ENCODE data around the gene UBAC1. TPM values are rescaled to one million over a fixed set of nuclear protein-coding genes. Genes with fewer than 3 reads are reported as not detected.

The UBAC1 gene
- total and polyA plus RNA-seq, 12 donors: 73.8 to 172 (median 85.5) TPM

- Histone ChIP-seq H3K36me3 (no peaks in the 10 kb centered on the region), H3K9me3 (no peaks in the 10 kb centered on the region), H3K4me3 (no peak overlapping the region), H3K27ac (no peak overlapping the region), H3K27me3 (no peaks in the 10 kb centered on the region), H3K4me1 (peaks cover 6 to 40% (median 37%) of the 10 kb centered on the region in 9 donors)
- no peak for ATAC-seq
- 89 to 95% methylated on average over 8 of the region's 8 CpGs for WGBS, 2 donors
- DNase-seq: no peak
- intact Hi-C loops (cut with DNase I): loop anchor here in 2 of 10 donors (5.0 kb wide), 2 partner anchors 101 to 319 kb away; no protein-coding TSS in a partner anchor
- TF ChIP-seq CTCF (IDR thresholded peaks at IDR 0.05): no peak
Observed at GRCh38 chr9:135963338-135963737, 2.2 kb upstream of the UBAC1 start.

DNA sequence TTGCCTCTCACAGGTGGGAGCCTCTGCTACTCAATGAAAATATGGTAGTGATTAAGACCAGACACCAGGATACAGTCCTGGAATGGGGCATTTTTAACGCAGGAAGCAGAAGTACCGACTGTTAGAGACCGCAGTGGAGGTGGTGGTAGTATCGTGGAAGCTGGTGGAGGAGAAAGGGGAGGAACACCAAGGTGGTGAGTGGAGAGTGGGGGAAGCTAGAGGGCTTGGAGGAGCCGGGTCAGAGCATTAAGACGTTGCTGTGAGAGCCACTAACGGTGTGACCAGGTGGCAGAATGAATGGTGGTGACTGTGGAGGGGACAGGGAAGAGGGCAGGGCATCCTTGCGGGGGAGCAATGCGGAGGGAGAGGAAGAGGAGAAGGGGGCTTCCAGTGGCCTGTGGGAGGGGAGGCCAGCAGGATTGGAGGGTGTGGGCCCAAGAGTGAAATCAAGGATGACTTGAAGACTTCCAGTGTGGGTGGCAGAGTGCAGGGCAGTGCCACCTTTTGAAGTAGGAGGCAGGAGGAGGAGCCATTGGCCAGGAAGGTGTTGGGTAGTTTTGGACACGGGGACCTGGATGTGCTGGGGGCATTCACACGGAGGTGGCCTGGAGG is 1.6 kb upstream of the UBAC1 start:
- no peak for TF ChIP-seq CTCF (IDR thresholded peaks at IDR 0.05)
- DNase-seq (no peak), ATAC-seq (no peak)
- no peaks in the 10 kb centered on the region for H3K36me3 ChIP-seq
- H3K4me1 ChIP-seq: peaks cover 5 to 40% (median 37%) of the 10 kb centered on the region in 9 donors
- H3K27me3 ChIP-seq: no peaks in the 10 kb centered on the region
- WGBS, 2 donors: 68 to 69% methylated on average over 11 of the region's 11 CpGs
- H3K4me3 ChIP-seq: no peak overlapping the region
- intact Hi-C loops (cut with DNase I): loop anchor here in 2 of 10 donors (5.0 kb wide), 2 partner anchors 101 to 319 kb away; no protein-coding TSS in a partner anchor
- no peaks in the 10 kb centered on the region for H3K9me3 ChIP-seq
- H3K27ac ChIP-seq: no peak overlapping the region

- no peak for TF ChIP-seq CTCF (IDR thresholded peaks at IDR 0.05)
- peak overlapping the region in 3 of 10 donors; percentile 16 to 97 (median 21) for H3K4me3 ChIP-seq
- WGBS, 2 donors: 47 to 49% methylated on average over 15 of the region's 15 CpGs
- ATAC-seq (no peak), DNase-seq (no peak)
- no peaks in the 10 kb centered on the region for H3K9me3 ChIP-seq
- H3K36me3 ChIP-seq: no peaks in the 10 kb centered on the region
- H3K4me1 ChIP-seq: peaks cover 4 to 40% (median 31%) of the 10 kb centered on the region in 9 donors
- H3K27ac ChIP-seq: no peak overlapping the region
- intact Hi-C loops (cut with DNase I): loop anchor here in 5 of 10 donors (2.0 to 5.0 kb wide), 4 partner anchors 55 to 320 kb away; partner anchors contain the start of genes TMEM250 (in 3 of the 5) and CAMSAP1 (in 2 of the 5)
- no peaks in the 10 kb centered on the region for H3K27me3 ChIP-seq
Observed at GRCh38 chr9:135961811-135962695, 880 bp upstream of the UBAC1 start.

All from heart right ventricle (tissue), 16 donors.